Lower lobe of right lung (tissue), 2 donors: ENCODE measurements around the gene FAM174C. TPM values are rescaled to one million over a fixed set of nuclear protein-coding genes. Genes with fewer than 3 reads are reported as not detected.

Source experiments
- ATAC-seq, 2 donors: fragments of 200-7000 bp; cut with Tn5 transposase; one replicate each; pipeline ENCODE4 v1.9.1; 2020 to 2022; ENCODE audit warnings: mild to moderate bottlenecking in 2 of 2, moderate library complexity in 2 of 2
- DNase-seq: peaks from one replicate; pipeline ENCODE4 v3.0.0-alpha.2; 2020
- H3K27ac ChIP-seq: fragments of 200-600 bp; one replicate; pipeline ENCODE4 v1.8.0; 2022
- H3K27me3 ChIP-seq: fragments of 200-600 bp; one replicate; pipeline ENCODE4 v1.8.0; 2022; ENCODE audit warnings: low read depth
- H3K36me3 ChIP-seq: fragments of 200-600 bp; one replicate; pipeline ENCODE4 v1.8.0; 2022; ENCODE audit warnings: mild to moderate bottlenecking
- H3K4me1 ChIP-seq: fragments of 200-600 bp; one replicate; pipeline ENCODE4 v1.8.0; 2022
- H3K4me3 ChIP-seq: fragments of 200-600 bp; one replicate; pipeline ENCODE4 v1.8.0; 2022; ENCODE audit warnings: mild to moderate bottlenecking
- H3K9me3 ChIP-seq: fragments of 200-600 bp; one replicate; pipeline ENCODE4 v1.8.0; 2022
- CTCF ChIP-seq: fragments of 200-600 bp; IDR thresholded peaks from one replicate; pipeline ENCODE4 v1.8.0; 2022; ENCODE audit warnings: antibody characterized with exemption, mild to moderate bottlenecking
- intact Hi-C: fragments of 100-400 bp; cut with DNase I; formaldehyde crosslinking; loops from one replicate; pipeline ENCODE4 v1.11.0; 2022
- total RNA-seq: library from RNA; stranded (reverse); fragmentation: NEBNext Ultra II Directional; extraction: Animal tissue kit (Norgen Biotek cat#: 25700); gene quantifications from one replicate; pipeline ENCODE4 v1.2.1, GENCODE V29; 2021
- donor health status: DM: no; HTN: yes; CAD: no; lungs with severe emphysema.

Gene FAM174C
- total RNA-seq, 1 donor from 2014 or later: 43.5 TPM

GRCh38 chr19:1272423-1273262 lies 2.7 kb upstream of the FAM174C start:
- ATAC-seq: no peak
- peak overlapping the region; percentile 94 for H3K4me3 ChIP-seq
- H3K9me3 ChIP-seq: no peaks in the 10 kb centered on the region
- intact Hi-C loops: no loop called here
- H3K27me3 ChIP-seq: no peaks in the 10 kb centered on the region
- no peak for TF ChIP-seq CTCF
- H3K36me3 ChIP-seq: peaks cover 56% of the 10 kb centered on the region
- DNase-seq: no peak
- peaks cover 82% of the 10 kb centered on the region for H3K4me1 ChIP-seq
- H3K27ac ChIP-seq: peak overlapping the region; percentile 1

DNA sequence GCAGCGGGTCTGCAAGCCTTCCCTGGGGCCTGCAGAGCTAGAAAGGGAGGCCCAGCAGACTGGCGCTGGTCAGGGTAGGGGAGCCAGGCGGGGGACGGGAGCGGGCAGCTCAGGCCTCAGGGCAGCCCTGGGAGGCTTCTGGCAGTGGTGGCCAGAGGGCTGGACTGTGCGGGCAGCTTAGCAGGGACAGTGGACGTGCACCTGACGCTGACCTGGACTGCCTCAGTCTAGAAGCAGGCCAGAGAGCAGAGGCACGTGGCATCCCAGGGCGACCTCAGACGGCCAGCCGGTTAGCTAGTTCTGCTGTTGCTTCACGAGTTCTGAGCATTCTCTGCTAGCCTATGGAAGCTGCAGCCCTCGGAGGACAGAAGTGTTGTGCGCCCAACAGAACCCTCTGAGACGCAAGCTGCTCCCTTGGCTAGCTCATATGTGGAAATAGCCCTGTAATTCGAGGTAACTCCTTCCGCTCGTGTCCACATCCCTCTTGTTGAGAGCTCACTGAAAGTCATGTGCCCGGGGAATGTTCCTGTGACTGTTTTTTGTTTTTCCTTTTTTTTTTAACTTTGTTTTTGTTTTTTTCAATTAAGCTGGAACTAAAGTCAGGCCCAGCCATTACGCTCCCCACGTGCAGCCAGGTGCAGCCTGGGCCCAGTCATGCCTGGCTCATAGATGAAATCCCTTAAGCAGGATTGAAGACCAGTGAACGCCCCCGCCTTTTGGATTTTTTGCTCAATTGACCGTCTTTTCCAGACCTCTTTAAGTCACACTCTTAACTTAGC lies 1.9 kb upstream of the FAM174C start:
- ATAC-seq (no peak), DNase-seq (no peak)
- no peaks in the 10 kb centered on the region for H3K27me3 ChIP-seq
- H3K9me3 ChIP-seq: no peaks in the 10 kb centered on the region
- peaks cover 74% of the 10 kb centered on the region for H3K4me1 ChIP-seq
- H3K36me3 ChIP-seq: peaks cover 59% of the 10 kb centered on the region
- H3K27ac ChIP-seq: peak overlapping the region; percentile 98
- TF ChIP-seq CTCF: no peak
- peak overlapping the region; percentile 9 for H3K4me3 ChIP-seq
- intact Hi-C loops: no loop called here

GRCh38 chr19:1274081-1274851 lies 1.1 kb upstream of the FAM174C start:
- no peak for TF ChIP-seq CTCF
- ATAC-seq (no peak), DNase-seq (no peak)
- Histone ChIP-seq H3K36me3 (peaks cover 66% of the 10 kb centered on the region), H3K4me1 (peaks cover 70% of the 10 kb centered on the region), H3K9me3 (no peaks in the 10 kb centered on the region), H3K27me3 (no peaks in the 10 kb centered on the region), H3K4me3 (peak overlapping the region; percentile 69), H3K27ac (peak overlapping the region; percentile 98)
- intact Hi-C loops: no loop called here

DNA sequence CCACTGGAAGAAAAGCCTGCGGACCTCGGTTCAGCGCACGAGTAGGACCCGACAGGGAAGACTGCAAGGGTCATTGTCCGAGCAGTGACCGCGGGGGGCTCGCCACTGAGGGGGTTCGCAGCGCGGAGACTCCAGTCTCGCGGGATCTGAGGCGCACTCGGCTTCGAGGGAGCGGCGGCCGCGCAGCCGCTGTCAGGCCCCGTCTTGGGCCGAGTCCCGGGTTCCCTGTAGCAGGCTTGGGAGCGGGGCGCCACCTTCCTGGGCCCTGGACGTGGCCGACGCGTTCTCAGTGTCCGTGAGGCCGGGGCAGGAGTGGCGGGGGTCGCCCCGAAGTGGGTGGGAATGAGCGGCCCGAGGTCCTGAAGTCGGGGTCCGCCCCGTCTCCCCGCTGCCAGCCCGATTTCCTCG lies 474 bp upstream of the FAM174C start:
- H3K27ac ChIP-seq: peak overlapping the region; percentile 98
- ATAC-seq (no peak), DNase-seq (peak; percentile 58)
- H3K4me3 ChIP-seq: peak overlapping the region; percentile 69
- TF ChIP-seq CTCF: no peak
- H3K36me3 ChIP-seq: peaks cover 70% of the 10 kb centered on the region
- no peaks in the 10 kb centered on the region for H3K27me3 ChIP-seq
- H3K4me1 ChIP-seq: peaks cover 72% of the 10 kb centered on the region
- intact Hi-C loops: no loop called here
- H3K9me3 ChIP-seq: no peaks in the 10 kb centered on the region

DNA sequence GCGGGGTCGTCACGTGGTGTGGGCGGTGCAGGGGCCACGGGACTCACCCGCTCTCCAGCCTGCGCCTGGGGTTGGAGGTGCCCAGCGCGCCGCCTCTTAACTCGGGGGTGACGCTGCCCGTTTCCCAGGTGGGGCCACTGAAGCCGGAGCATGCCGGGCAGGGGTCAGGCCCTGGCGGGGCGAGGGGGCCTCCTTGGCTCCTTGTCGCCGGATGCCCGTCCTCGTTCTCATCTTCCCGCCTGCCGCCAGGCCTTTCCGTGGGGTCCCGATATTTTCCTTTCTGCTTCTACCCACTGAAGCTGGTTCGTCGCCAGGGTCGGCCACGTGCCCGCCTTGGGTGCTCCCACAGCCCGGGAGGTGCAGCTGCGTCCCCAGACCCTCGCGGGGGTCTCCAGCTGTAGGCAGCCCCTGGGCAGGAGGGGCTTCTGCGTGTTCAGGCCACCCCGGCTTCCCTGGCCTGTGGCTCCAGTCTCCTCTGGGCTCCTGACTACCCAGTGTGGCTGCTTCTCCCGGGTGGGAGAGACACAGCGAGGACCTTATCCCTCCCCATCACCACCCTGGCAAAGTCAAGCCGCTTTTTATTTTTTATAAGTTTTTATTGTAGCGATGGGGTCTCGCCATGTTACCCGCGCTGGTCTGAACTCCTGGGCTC lies 772 bp downstream of the FAM174C start:
- H3K4me1 ChIP-seq: peaks cover 62% of the 10 kb centered on the region
- H3K4me3 ChIP-seq: peak overlapping the region; percentile 69
- H3K9me3 ChIP-seq: no peaks in the 10 kb centered on the region
- peaks cover 61% of the 10 kb centered on the region for H3K36me3 ChIP-seq
- intact Hi-C loops: no loop called here
- H3K27me3 ChIP-seq: no peaks in the 10 kb centered on the region
- no peak for TF ChIP-seq CTCF
- no peak for DNase-seq
- peak overlapping the region; percentile 98 for H3K27ac ChIP-seq
- ATAC-seq: peak in 1 of 2 donors; percentile 0
